ENCODE data around the gene NME7.
A peak's percentile ranks its signal among the peaks of the same experiment; 100 is the strongest.

NME7 gene

DNA sequence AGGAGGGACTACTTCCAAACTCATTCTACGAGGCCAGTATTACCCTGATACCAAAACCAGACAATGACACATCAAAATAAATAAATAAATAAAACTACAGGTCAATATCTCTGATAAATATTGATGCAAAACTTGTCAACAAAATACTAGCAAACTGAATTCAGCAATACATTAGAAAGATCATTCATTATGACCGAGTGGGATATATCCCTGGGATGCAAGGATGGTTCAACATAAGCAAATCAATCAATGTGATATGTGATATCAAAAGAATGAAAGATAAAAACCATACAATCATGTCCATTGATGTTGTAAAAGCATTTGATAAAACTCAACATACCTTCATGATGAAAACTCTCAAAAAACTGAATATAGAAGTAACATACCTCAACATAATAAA is 36.7 kb downstream of the NME7 start:
- TF ChIP-seq, protein P1, sequence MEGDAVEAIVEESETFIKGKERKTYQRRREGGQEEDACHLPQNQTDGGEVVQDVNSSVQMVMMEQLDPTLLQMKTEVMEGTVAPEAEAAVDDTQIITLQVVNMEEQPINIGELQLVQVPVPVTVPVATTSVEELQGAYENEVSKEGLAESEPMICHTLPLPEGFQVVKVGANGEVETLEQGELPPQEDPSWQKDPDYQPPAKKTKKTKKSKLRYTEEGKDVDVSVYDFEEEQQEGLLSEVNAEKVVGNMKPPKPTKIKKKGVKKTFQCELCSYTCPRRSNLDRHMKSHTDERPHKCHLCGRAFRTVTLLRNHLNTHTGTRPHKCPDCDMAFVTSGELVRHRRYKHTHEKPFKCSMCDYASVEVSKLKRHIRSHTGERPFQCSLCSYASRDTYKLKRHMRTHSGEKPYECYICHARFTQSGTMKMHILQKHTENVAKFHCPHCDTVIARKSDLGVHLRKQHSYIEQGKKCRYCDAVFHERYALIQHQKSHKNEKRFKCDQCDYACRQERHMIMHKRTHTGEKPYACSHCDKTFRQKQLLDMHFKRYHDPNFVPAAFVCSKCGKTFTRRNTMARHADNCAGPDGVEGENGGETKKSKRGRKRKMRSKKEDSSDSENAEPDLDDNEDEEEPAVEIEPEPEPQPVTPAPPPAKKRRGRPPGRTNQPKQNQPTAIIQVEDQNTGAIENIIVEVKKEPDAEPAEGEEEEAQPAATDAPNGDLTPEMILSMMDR (IDR thresholded peaks at IDR 0.05; ENCODE audit: control extremely low read depth, extremely low read depth, low read depth, missing control alignments): no peak
- POLR2A ChIA-PET: no interaction called here
- no peak for DNase-seq (ENCODE audit: extremely low spot score)
- CTCF ChIA-PET: no interaction called here

DNA sequence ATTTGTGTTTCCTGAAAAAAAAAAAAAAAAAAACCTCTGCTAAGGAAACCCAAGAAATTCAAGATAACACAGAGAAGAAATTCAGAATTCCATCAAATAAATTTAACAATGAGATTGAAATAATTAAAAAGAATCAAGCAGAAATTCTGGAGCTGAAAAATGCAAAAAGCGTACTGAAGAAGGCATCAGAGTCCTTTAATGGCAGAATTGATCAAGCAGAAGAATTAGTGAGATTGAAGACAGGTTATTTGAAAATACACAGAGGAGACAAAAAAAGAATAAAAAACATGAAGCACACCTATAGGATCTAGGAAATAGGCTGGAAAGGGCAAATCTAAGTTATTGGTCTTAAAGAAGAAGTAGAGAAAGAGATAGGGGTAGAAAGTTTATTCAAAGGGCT is 38.2 kb downstream of the NME7 start:
- TF ChIP-seq, protein P1 (IDR thresholded peaks at IDR 0.05; ENCODE audit: control extremely low read depth, extremely low read depth, low read depth, missing control alignments): no peak
- no peak for DNase-seq (ENCODE audit: extremely low spot score)
- CTCF ChIA-PET: interaction anchor here (0.9 to 1.1 kb wide), 2 partner anchors 726 to 987 kb away, joined by 3 read pairs; no protein-coding TSS in a partner anchor
- POLR2A ChIA-PET: no interaction called here

DNA sequence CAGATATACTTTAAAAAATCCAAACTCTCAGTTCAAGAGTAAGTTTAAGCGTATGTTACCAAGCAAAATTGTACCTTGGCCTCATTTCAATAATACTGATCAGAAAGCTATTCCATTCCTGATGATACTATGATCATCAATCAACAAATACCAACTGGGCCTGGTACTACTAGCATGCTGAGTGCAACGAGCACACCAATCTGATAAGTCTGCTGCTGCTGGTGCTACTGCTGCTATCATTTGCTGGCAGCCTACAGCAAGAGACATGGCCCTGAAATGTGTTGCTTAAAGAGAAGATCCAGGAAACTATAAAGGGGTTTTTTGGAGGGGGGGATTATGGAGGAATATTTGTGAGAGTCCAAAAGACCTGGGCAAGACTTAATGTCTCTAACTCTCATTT is 39.7 kb downstream of the NME7 start:
- TF ChIP-seq, protein P1 (IDR thresholded peaks at IDR 0.05; ENCODE audit: control extremely low read depth, extremely low read depth, low read depth, missing control alignments): no peak
- CTCF ChIA-PET: interaction anchor here (2.1 to 2.3 kb wide), 2 partner anchors 13 to 20 kb away, joined by 4 to 11 read pairs; no protein-coding TSS in a partner anchor
- POLR2A ChIA-PET: no interaction called here
- DNase-seq (ENCODE audit: extremely low spot score): no peak

DNA sequence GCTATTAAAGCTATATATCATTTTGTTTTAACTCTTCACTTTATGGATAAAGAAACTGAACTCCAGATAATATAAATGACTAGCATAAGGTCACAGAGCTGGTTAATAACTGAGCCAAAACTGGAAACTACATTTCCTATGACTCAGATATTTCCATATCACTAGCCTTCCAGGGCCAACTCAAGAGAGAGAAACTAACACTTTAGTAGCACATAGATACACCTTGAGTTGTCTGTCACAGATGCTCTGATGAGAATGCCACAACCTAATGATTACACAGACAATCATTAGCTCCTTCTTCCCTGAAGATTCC is 40.7 kb downstream of the NME7 start:
- POLR2A ChIA-PET: no interaction called here
- peak; percentile 28 for DNase-seq (ENCODE audit: extremely low spot score)

DNA sequence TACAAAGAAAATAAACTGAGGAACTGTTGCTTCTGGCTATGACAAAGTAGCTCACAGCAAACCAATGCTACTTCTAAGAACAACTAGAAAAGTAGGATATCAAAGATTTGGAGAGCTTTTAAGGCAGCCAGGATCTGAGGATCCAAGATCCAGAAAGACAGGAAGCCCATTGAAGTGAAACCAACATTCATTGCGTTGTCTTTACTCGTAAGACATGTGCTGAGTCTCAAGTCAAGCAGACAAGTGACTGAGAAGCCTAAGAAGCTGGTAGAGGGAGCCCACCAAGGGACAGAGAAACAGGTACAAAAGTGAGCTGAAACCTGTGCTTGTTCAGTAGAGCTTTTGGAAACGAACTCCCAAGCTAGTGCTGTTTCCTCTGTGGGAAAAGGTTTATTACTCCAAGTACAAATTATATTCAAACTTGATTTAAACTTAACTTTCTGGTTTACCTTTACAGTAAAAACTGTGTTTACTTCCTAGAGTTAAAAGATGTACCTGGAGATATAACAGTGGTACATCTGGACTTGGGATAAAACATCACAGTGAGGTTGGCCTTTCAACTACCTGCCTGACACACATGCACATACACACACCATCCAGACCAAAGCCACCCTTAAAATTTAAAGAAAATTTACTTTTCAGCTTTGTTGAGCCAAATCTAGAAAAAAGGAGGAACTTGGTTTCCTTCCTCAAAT is 41.2 kb downstream of the NME7 start:
- CTCF ChIA-PET: interaction anchor here (0.7 to 2.3 kb wide), 4 partner anchors 14 to 22 kb away, joined by 3 to 11 read pairs (median 4); no protein-coding TSS in a partner anchor

More for the DNA sequence above, 40.7 kb downstream of the NME7 start:
- CTCF ChIA-PET: interaction anchor here (0.7 to 2.3 kb wide), 4 partner anchors 14 to 21 kb away, joined by 3 to 11 read pairs (median 4); no protein-coding TSS in a partner anchor
- TF ChIP-seq, protein P1 (IDR thresholded peaks at IDR 0.05; ENCODE audit: control extremely low read depth, extremely low read depth, low read depth, missing control alignments): no peak

DNA sequence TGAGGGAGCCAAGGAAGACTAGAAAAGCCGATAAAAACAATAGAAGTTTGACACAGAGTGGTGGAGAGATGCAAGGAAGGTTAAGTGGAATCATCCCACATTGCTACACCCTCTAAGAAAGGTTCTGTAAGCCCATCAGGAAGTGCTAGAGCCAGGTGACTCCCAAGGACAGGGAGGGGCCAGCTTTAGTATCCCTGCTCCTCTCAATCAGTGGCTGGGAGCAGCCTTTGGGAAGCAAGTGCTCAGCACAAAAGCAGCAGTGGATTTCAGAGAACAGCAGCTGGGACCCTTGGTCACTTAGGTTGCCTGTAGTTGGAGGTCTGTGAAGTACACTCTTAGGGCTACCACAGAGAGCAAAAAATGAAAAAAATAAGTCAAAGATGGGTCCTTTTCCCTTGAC is 42.5 kb downstream of the NME7 start:
- CTCF ChIA-PET: interaction anchor here (1.1 kb wide), 1 partner anchor 23 kb away, joined by 4 read pairs; no protein-coding TSS in a partner anchor
- POLR2A ChIA-PET: no interaction called here
- TF ChIP-seq, protein P1 (IDR thresholded peaks at IDR 0.05; ENCODE audit: control extremely low read depth, extremely low read depth, low read depth, missing control alignments): no peak
- DNase-seq (ENCODE audit: extremely low spot score): no peak

More for the DNA sequence above, 41.2 kb downstream of the NME7 start:
- DNase-seq (ENCODE audit: extremely low spot score): no peak
- TF ChIP-seq, protein P1 (IDR thresholded peaks at IDR 0.05; ENCODE audit: control extremely low read depth, extremely low read depth, low read depth, missing control alignments): no peak
- POLR2A ChIA-PET: no interaction called here
